Measurements from ENCODE around the gene SEM1.
"Not testable (repeated sequence)": the region's sequence is repeated elsewhere in the genome, so short reads cannot be mapped to it uniquely, and the experiment has no call there.

Gene SEM1

DNA sequence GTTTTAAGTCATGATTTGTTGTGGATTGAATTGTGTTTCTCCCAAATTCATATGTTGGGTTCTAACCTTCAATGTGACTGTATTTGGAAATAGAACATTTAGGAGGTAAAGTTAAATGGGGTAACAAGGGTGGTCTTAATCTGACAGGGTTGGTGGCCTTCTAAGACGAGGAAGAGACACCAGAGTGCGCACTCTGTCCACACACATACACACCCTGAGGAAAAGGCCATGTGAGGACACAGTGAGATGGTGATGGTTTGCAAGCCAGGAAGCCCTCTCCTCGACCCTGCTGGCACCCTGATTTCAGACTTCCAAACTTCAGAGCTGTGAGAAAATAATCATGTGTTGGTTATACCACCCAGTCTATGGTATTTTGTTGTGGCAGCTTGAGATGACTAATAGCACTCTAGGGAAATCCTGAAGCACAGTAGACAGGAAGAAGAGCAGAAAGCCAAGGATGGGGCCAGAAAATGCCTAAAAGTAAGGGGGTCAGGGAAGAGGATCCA lies 28.0 kb upstream of the SEM1 start:
- in situ Hi-C loops (cut with HindIII; ENCODE audit: low sequenced_read_pairs) = no loop called here
- TF ChIP-seq, protein P1, sequence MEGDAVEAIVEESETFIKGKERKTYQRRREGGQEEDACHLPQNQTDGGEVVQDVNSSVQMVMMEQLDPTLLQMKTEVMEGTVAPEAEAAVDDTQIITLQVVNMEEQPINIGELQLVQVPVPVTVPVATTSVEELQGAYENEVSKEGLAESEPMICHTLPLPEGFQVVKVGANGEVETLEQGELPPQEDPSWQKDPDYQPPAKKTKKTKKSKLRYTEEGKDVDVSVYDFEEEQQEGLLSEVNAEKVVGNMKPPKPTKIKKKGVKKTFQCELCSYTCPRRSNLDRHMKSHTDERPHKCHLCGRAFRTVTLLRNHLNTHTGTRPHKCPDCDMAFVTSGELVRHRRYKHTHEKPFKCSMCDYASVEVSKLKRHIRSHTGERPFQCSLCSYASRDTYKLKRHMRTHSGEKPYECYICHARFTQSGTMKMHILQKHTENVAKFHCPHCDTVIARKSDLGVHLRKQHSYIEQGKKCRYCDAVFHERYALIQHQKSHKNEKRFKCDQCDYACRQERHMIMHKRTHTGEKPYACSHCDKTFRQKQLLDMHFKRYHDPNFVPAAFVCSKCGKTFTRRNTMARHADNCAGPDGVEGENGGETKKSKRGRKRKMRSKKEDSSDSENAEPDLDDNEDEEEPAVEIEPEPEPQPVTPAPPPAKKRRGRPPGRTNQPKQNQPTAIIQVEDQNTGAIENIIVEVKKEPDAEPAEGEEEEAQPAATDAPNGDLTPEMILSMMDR (IDR thresholded peaks at IDR 0.05; ENCODE audit: low read depth, low read length) = no peak
- H3K4me3 ChIP-seq (ENCODE audit: low read depth, low read length) = no peak overlapping the region
- no peak for DNase-seq (ENCODE audit: low read depth, low spot score)

GRCh38 chr7:96734343-96734742 lies 24.7 kb upstream of the SEM1 start:
- H3K4me3 ChIP-seq (ENCODE audit: low read depth, low read length) = no peak overlapping the region
- TF ChIP-seq, protein P1 (IDR thresholded peaks at IDR 0.05; ENCODE audit: low read depth, low read length) = no peak
- in situ Hi-C loops (cut with HindIII; ENCODE audit: low sequenced_read_pairs) = no loop called here
- no peak for DNase-seq (ENCODE audit: low read depth, low spot score)

GRCh38 chr7:96729820-96730219 lies 20.2 kb upstream of the SEM1 start:
- in situ Hi-C loops (cut with HindIII; ENCODE audit: low sequenced_read_pairs) = no loop called here
- H3K4me3 ChIP-seq (ENCODE audit: low read depth, low read length) = no peak overlapping the region
- TF ChIP-seq, protein P1 (IDR thresholded peaks at IDR 0.05; ENCODE audit: low read depth, low read length) = no peak
- no peak for DNase-seq (ENCODE audit: low read depth, low spot score)

DNA sequence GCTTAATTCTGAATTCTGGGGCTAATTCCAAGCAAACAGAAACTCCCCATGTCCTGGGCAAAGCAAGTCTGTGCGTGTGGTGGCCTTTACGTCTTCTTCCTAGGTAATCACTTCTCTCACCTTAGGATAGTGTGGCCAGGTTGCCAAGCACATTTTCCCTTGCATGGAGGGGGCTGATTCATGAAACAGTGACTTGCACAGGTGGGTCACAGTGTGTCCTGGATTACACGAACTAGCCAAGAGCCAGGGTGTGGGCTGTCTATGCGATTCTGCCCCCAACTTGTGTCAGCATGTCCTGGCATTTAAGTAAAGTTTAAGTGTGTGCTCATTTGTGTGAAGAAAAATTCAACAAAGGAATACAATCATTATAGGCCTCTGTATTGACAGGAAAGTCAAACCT lies 18.5 kb upstream of the SEM1 start:
- in situ Hi-C loops (cut with HindIII; ENCODE audit: low sequenced_read_pairs) = no loop called here
- TF ChIP-seq, protein P1 (IDR thresholded peaks at IDR 0.05; ENCODE audit: low read depth, low read length) = no peak
- no peak overlapping the region for H3K4me3 ChIP-seq (ENCODE audit: low read depth, low read length)
- no peak for DNase-seq (ENCODE audit: low read depth, low spot score)

DNA sequence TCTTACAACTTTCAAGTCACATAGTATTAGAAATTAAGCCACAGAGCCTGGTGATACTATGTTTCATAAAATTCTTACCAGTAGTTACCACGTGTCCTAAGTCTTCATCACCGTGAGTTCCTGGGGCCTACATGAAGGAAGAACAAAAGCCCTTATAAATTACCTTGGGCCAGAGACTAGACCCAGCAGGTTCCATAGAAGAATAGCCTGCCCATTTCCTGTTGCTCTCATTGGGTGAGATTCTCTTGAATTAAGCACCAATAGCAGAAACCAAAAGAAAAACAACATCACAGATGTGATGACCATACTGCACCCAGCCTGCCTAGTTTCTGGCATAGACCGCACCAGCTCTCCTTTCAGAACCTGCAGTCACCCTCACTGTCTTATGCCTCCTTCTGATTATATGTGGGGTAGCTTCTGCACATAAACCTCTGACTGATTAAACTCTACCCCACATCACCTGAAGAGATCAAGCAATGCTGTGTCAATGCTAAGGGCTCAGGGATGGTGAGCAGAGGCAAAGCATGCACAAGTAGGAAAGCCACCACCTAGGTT lies 18.0 kb upstream of the SEM1 start:
- DNase-seq (ENCODE audit: low read depth, low spot score) = no peak
- no peak overlapping the region for H3K4me3 ChIP-seq (ENCODE audit: low read depth, low read length)
- in situ Hi-C loops (cut with HindIII; ENCODE audit: low sequenced_read_pairs) = no loop called here
- TF ChIP-seq, protein P1 (IDR thresholded peaks at IDR 0.05; ENCODE audit: low read depth, low read length) = no peak

GRCh38 chr7:96723622-96724021 lies 14.0 kb upstream of the SEM1 start:
- no peak overlapping the region for H3K4me3 ChIP-seq (ENCODE audit: low read depth, low read length)
- no peak for DNase-seq (ENCODE audit: low read depth, low spot score)
- TF ChIP-seq, protein P1 (IDR thresholded peaks at IDR 0.05; ENCODE audit: low read depth, low read length) = no peak
- in situ Hi-C loops (cut with HindIII; ENCODE audit: low sequenced_read_pairs) = no loop called here

DNA sequence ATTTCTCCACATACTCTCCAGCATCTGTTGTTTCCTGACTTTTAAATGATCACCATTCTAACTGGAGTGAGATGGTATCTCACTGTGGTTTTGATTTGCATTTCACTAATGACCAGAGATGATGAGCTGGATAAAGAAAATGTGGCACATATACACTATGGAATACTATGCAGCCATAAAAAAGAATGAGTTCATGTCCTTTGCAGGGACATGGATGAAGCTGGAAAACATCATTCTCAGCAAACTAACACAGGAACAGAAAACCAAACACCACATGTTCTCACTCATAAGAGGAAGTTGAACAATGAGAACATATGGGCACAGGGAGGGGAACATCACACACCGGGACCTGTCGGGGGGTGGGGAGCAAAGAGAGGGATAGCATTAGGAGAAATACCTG lies 13.3 kb upstream of the SEM1 start:
- H3K4me3 ChIP-seq (ENCODE audit: low read depth, low read length); DNase-seq (ENCODE audit: low read depth, low spot score); in situ Hi-C loops (cut with HindIII; ENCODE audit: low sequenced_read_pairs): not testable (repeated sequence)

Data from astrocyte of the spinal cord (primary cell).